SK-N-SH treated with all-trans-retinoic acid at 6 μM for 48 hours (cell line): ENCODE measurements around the gene FMN1.

Source experiments
- ATAC-seq: fragments of 200-7000 bp; cut with Tn5 transposase; 3 replicates; pipeline ENCODE4 v1.9.1; 2020; ENCODE audit warnings: mild to moderate bottlenecking, moderate library complexity
- ARNTL ChIP-seq: fragments of 450-650 bp; formaldehyde crosslinking; IDR thresholded peaks from 2 replicates; pipeline ENCODE4 v1.5.0; 2020; ENCODE audit warnings: low read depth, mild to moderate bottlenecking, moderate library complexity, borderline replicate concordance
- BACH2 ChIP-seq: fragments of 250-450 bp; sonication (Bioruptor Pico); IDR thresholded peaks from 2 replicates; pipeline ENCODE4 v1.9.0; 2021; ENCODE audit warnings: mild to moderate bottlenecking, borderline replicate concordance
- CSDC2 ChIP-seq: fragments of 250-450 bp; sonication (Bioruptor Pico); IDR thresholded peaks from 2 replicates; pipeline ENCODE4 v1.5.0; 2020; ENCODE audit warnings: mild to moderate bottlenecking, moderate library complexity
- ESRRG ChIP-seq: fragments of 250-450 bp; sonication (Bioruptor Pico); IDR thresholded peaks from 2 replicates; pipeline ENCODE4 v1.6.1; 2021; ENCODE audit warnings: mild to moderate bottlenecking
- GLIS3 ChIP-seq: fragments of 250-450 bp; sonication (Bioruptor Pico); IDR thresholded peaks from 2 replicates; pipeline ENCODE4 v1.5.0; 2020; ENCODE audit warnings: mild to moderate bottlenecking, moderate library complexity
- ISL1 ChIP-seq: fragments of 250-450 bp; sonication (Bioruptor Pico); IDR thresholded peaks from 2 replicates; pipeline ENCODE4 v2.1.2; 2022; ENCODE audit warnings: mild to moderate bottlenecking, moderate library complexity
- OSR1 ChIP-seq: fragments of 250-450 bp; sonication (Bioruptor Pico); IDR thresholded peaks from 2 replicates; pipeline ENCODE4 v1.8.0; 2022; ENCODE audit warnings: moderate library complexity, mild to moderate bottlenecking, inconsistent platforms
- PPARA ChIP-seq: fragments of 250-450 bp; sonication (Bioruptor Pico); IDR thresholded peaks from 2 replicates; pipeline ENCODE4 v1.5.0; 2020; ENCODE audit warnings: mild to moderate bottlenecking, borderline replicate concordance
- RARB ChIP-seq: fragments of 250-450 bp; sonication (Bioruptor Pico); IDR thresholded peaks from 2 replicates; pipeline ENCODE4 v1.8.0; 2021; ENCODE audit warnings: mild to moderate bottlenecking, moderate library complexity
- TCF4 ChIP-seq: fragments of 250-450 bp; sonication (Bioruptor Pico); IDR thresholded peaks from 2 replicates; pipeline ENCODE4 v1.8.0; 2021; ENCODE audit warnings: mild to moderate bottlenecking, moderate library complexity, borderline replicate concordance
- TOX ChIP-seq: fragments of 250-450 bp; sonication (Bioruptor Pico); IDR thresholded peaks from 2 replicates; pipeline ENCODE4 v1.8.0; 2021; ENCODE audit warnings: mild to moderate bottlenecking, moderate library complexity, borderline replicate concordance
- ZC3H10 ChIP-seq: fragments of 250-450 bp; sonication (Bioruptor Pico); IDR thresholded peaks from 2 replicates; pipeline ENCODE4 v1.5.1; 2021; ENCODE audit warnings: mild to moderate bottlenecking, moderate library complexity
- ZFP3 ChIP-seq: fragments of 250-450 bp; sonication (Bioruptor Pico); IDR thresholded peaks from 2 replicates; pipeline ENCODE4 v1.5.0; 2020; ENCODE audit warnings: mild to moderate bottlenecking, moderate library complexity
- ZFP30 ChIP-seq: fragments of 450-650 bp; formaldehyde crosslinking; IDR thresholded peaks from 2 replicates; pipeline ENCODE4 v1.5.0; 2022; ENCODE audit warnings: mild to moderate bottlenecking, moderate library complexity
- ZNF70 ChIP-seq: fragments of 450-650 bp; formaldehyde crosslinking; IDR thresholded peaks from 2 replicates; pipeline ENCODE4 v1.5.0; 2020; ENCODE audit warnings: mild to moderate bottlenecking, moderate library complexity
- ZNF8 ChIP-seq: fragments of 450-650 bp; formaldehyde crosslinking; IDR thresholded peaks from 2 replicates; pipeline ENCODE4 v1.5.0; 2020; ENCODE audit warnings: mild to moderate bottlenecking, moderate library complexity
- TF ChIP-seq, protein P1 (sequence below): fragments of 250-450 bp; sonication (Bioruptor Pico); IDR thresholded peaks from 2 replicates; pipeline ENCODE4 v1.8.0; 2020; ENCODE audit warnings: mild to moderate bottlenecking, moderate library complexity, borderline replicate concordance
- TF ChIP-seq, protein P2 (sequence below): fragments of 250-450 bp; sonication (Bioruptor Pico); IDR thresholded peaks from 2 replicates; pipeline ENCODE4 v1.8.0; 2021; ENCODE audit warnings: low read depth, mild to moderate bottlenecking, moderate library complexity, borderline replicate concordance
- TF ChIP-seq, protein P3 (sequence below): fragments of 250-450 bp; sonication (Bioruptor Pico); IDR thresholded peaks from 2 replicates; pipeline ENCODE4 v1.5.1; 2021; ENCODE audit warnings: mild to moderate bottlenecking, moderate library complexity
- TF ChIP-seq, protein P4 (sequence below): fragments of 250-450 bp; sonication (Bioruptor Pico); IDR thresholded peaks from 2 replicates; pipeline ENCODE4 v1.5.0; 2020; ENCODE audit warnings: mild to moderate bottlenecking, moderate library complexity

FMN1 gene

DNA sequence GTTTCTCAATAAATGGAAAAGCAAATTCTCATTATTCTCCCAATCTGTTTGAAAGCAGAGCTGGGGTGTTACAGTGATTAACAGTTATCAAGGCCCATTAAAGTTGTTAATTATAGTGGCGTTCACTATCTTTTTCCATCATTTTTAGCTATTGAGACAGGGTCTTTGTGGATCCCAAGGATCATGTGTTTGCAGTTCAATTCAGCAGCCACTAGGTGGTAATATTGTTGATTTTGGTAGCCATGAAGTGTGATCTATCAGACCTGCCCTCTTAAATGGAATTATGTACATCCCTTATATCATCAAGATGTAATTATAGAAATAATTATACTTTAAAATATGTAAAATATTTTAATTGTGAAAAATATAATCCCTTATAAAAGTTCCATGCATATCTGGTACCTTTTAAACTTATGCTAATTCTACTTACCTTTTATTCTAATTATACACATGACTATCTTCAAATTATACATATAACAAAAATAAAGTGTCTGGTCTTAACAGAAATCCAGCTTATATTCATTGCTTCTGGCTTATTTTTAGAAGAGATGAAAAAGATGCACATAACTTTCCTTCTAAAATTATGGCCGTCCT, 350.3 kb downstream of the FMN1 start:
- peak; percentile 67 for ATAC-seq
- TF ChIP-seq ZFP3 (CRISPR knock-in tag) (no peak), ESRRG (CRISPR knock-in tag) (no peak)
- TF ChIP-seq, all 23 proteins: peak for 0

DNA sequence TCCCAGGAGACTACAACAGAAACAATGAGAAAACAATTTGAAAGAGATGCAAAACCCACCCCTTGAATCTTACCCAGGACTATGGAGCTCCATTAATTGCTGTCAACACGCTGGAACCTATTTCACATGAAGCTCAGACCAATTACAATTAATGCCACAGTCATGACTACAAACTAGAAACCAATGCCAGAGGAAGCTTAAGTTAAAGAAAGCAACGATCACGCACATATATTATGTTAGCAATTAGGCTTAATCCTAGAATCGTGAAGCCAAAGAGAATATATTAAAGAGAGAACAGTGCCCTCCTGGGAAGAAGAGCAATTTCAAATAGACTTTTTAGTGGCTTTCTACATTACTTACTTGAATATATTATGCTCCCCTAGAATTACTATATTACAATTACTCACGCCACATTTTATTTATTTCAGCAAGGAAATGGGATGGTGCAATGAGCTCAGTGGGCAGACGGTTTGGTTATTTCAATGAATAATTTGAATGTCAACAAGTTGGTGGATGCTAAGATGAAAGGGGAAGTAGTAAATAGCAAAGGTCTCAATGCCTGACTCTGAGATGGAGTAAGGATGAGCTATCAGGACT, 351.2 kb downstream of the FMN1 start:
- ATAC-seq, result no peak

DNA sequence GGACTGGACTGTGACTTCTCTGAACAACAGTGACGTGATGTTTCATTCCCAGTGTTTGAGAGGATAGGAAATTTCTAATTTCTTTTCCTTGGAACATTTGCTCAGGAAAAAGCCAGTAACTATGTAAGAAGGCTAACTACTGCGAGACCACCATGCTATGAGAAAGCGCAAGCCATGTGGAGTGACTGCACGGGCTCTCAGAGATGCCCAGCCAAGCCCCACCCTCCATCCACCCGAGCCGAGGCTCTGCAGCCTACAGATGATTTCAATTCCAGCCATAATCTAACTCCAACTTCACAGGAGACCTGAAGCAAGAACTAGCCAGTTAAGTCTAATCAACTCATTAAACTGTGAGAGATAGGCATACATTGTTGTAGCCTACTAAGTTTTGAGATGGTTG, 352.4 kb downstream of the FMN1 start:
- TF ChIP-seq ZFP30 (CRISPR knock-in tag) (no peak), BACH2 (no peak), ESRRG (CRISPR knock-in tag) (no peak), PPARA (CRISPR knock-in tag) (no peak), TCF4 (CRISPR knock-in tag) (no peak), GLIS3 (CRISPR knock-in tag) (no peak), ZNF8 (CRISPR knock-in tag) (no peak), CSDC2 (CRISPR knock-in tag) (no peak), ARNTL (CRISPR knock-in tag) (no peak), ISL1 (CRISPR knock-in tag) (no peak)
- TF ChIP-seq, protein P1, sequence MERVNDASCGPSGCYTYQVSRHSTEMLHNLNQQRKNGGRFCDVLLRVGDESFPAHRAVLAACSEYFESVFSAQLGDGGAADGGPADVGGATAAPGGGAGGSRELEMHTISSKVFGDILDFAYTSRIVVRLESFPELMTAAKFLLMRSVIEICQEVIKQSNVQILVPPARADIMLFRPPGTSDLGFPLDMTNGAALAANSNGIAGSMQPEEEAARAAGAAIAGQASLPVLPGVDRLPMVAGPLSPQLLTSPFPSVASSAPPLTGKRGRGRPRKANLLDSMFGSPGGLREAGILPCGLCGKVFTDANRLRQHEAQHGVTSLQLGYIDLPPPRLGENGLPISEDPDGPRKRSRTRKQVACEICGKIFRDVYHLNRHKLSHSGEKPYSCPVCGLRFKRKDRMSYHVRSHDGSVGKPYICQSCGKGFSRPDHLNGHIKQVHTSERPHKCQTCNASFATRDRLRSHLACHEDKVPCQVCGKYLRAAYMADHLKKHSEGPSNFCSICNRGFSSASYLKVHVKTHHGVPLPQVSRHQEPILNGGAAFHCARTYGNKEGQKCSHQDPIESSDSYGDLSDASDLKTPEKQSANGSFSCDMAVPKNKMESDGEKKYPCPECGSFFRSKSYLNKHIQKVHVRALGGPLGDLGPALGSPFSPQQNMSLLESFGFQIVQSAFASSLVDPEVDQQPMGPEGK (CRISPR knock-in tag), result no peak
- TF ChIP-seq, protein P2, sequence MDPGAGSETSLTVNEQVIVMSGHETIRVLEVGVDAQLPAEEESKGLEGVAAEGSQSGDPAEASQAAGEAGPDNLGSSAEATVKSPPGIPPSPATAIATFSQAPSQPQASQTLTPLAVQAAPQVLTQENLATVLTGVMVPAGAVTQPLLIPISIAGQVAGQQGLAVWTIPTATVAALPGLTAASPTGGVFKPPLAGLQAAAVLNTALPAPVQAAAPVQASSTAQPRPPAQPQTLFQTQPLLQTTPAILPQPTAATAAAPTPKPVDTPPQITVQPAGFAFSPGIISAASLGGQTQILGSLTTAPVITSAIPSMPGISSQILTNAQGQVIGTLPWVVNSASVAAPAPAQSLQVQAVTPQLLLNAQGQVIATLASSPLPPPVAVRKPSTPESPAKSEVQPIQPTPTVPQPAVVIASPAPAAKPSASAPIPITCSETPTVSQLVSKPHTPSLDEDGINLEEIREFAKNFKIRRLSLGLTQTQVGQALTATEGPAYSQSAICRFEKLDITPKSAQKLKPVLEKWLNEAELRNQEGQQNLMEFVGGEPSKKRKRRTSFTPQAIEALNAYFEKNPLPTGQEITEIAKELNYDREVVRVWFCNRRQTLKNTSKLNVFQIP, result no peak
- TF ChIP-seq, protein P3, sequence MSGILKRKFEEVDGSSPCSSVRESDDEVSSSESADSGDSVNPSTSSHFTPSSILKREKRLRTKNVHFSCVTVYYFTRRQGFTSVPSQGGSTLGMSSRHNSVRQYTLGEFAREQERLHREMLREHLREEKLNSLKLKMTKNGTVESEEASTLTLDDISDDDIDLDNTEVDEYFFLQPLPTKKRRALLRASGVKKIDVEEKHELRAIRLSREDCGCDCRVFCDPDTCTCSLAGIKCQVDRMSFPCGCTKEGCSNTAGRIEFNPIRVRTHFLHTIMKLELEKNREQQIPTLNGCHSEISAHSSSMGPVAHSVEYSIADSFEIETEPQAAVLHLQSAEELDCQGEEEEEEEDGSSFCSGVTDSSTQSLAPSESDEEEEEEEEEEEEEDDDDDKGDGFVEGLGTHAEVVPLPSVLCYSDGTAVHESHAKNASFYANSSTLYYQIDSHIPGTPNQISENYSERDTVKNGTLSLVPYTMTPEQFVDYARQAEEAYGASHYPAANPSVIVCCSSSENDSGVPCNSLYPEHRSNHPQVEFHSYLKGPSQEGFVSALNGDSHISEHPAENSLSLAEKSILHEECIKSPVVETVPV, result no peak

More for the DNA sequence above, 351.2 kb downstream of the FMN1 start:
- TF ChIP-seq ZNF70 (CRISPR knock-in tag), result no peak
- TF ChIP-seq, protein P4, sequence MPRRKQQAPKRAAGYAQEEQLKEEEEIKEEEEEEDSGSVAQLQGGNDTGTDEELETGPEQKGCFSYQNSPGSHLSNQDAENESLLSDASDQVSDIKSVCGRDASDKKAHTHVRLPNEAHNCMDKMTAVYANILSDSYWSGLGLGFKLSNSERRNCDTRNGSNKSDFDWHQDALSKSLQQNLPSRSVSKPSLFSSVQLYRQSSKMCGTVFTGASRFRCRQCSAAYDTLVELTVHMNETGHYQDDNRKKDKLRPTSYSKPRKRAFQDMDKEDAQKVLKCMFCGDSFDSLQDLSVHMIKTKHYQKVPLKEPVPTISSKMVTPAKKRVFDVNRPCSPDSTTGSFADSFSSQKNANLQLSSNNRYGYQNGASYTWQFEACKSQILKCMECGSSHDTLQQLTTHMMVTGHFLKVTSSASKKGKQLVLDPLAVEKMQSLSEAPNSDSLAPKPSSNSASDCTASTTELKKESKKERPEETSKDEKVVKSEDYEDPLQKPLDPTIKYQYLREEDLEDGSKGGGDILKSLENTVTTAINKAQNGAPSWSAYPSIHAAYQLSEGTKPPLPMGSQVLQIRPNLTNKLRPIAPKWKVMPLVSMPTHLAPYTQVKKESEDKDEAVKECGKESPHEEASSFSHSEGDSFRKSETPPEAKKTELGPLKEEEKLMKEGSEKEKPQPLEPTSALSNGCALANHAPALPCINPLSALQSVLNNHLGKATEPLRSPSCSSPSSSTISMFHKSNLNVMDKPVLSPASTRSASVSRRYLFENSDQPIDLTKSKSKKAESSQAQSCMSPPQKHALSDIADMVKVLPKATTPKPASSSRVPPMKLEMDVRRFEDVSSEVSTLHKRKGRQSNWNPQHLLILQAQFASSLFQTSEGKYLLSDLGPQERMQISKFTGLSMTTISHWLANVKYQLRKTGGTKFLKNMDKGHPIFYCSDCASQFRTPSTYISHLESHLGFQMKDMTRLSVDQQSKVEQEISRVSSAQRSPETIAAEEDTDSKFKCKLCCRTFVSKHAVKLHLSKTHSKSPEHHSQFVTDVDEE (CRISPR knock-in tag), result no peak
- TF ChIP-seq OSR1, result no peak
- no peak for TF ChIP-seq TOX (CRISPR knock-in tag)
- no peak for TF ChIP-seq RARB
- TF ChIP-seq GLIS3 (CRISPR knock-in tag), result no peak
- TF ChIP-seq ZC3H10, result no peak
- TF ChIP-seq CSDC2 (CRISPR knock-in tag), result no peak
- no peak for TF ChIP-seq TCF4 (CRISPR knock-in tag)
- TF ChIP-seq ZFP30 (CRISPR knock-in tag), result no peak
- TF ChIP-seq, all 23 proteins: peak for 0

DNA sequence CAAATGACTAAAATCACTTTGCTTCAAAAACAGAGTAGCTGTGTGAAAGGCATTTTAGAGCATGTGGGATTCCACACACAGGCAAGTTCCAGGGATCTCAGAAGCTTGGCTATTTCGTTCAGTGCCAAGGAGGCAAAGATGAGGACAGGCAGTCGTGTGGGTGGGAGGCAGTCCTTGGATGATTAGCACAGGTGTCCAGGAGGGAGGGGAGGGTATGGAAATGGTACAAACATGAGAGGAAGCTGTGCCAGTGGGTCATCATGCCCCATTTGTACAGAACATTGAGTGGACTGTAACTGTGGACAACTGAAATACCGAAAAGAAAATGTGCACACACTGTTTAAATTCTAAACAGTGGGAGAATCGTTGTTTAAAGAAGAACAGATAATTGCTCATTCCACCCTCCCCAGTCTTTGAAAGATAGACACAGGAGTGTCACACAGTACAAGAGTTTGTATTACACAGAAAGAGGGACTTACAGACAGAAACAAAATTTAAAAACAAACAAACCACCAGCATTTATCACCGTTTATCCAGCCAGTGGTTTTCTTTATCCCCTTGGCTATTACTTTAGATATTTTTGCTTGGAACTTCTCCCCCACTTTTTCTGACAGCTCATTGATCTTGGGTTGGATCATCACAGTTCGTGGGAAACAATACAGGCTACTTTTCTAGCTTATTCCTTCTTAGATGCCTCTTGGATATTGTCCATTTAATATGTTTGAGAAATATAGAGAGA, 353.8 kb downstream of the FMN1 start:
- no peak for ATAC-seq
- TF ChIP-seq, protein P4 (CRISPR knock-in tag), result no peak
- TF ChIP-seq ZFP3 (CRISPR knock-in tag) (no peak), ESRRG (CRISPR knock-in tag) (no peak), BACH2 (no peak), PPARA (CRISPR knock-in tag) (no peak), ZFP30 (CRISPR knock-in tag) (no peak), TCF4 (CRISPR knock-in tag) (no peak), ISL1 (CRISPR knock-in tag) (no peak), GLIS3 (CRISPR knock-in tag) (no peak), ZNF8 (CRISPR knock-in tag) (no peak)
- TF ChIP-seq, protein P3, result no peak

More for the DNA sequence above, 352.4 kb downstream of the FMN1 start:
- no peak for ATAC-seq
